GM12891 (cell line): ENCODE results near the gene PHF23.

Experiments
- POLR2A ChIP-seq: IDR thresholded peaks from 2 replicates; pipeline ENCODE4 v1.6.1; 2011; ENCODE audit warnings: low read depth, low read length, control low read depth
- POLR2AphosphoS5 ChIP-seq: IDR thresholded peaks from 2 replicates; pipeline ENCODE4 v1.6.1; 2011; ENCODE audit warnings: low read depth, low read length, control low read depth
- SPI1 ChIP-seq: IDR thresholded peaks from 2 replicates; pipeline ENCODE4 v1.6.1; 2011; ENCODE audit warnings: low read depth, low read length, control low read depth
- TAF1 ChIP-seq: IDR thresholded peaks from 2 replicates; pipeline ENCODE4 v1.6.1; 2011; ENCODE audit warnings: low read depth, low read length, control low read depth

- TF ChIP-seq POLR2A (no peak), POLR2AphosphoS5 (no peak), TAF1 (no peak), SPI1 (no peak)
Observed at GRCh38 chr17:7213895-7214299, 25.4 kb downstream of the PHF23 start.
